ENCODE data around the gene FGD1.

GRCh38 chrX:54494166-54494988, 1.7 kb downstream of the FGD1 start:
- TF ChIP-seq POLR2AphosphoS5 (IDR thresholded peaks at IDR 0.05) = no peak
- no peak for TF ChIP-seq CTCF (IDR thresholded peaks at IDR 0.05)
- TF ChIP-seq POLR2A (IDR thresholded peaks at IDR 0.05) = no peak
